Measurements from ENCODE around the gene RAVER1.

RAVER1 gene

GRCh38 chr19:10356431-10356830 is 23.1 kb upstream of the RAVER1 start:
- H3K4me3 ChIP-seq (ENCODE audit: low read length), result no peak overlapping the region
- no peak for DNase-seq (ENCODE audit: low read depth)
- TF ChIP-seq CTCF (conservative IDR thresholded peaks at IDR 0.05; ENCODE audit: low read depth, low read length), result no peak

GRCh38 chr19:10353793-10354391 is 20.6 kb upstream of the RAVER1 start:
- DNase-seq (ENCODE audit: low read depth), result no peak
- H3K4me3 ChIP-seq (ENCODE audit: low read length), result no peak overlapping the region
- TF ChIP-seq CTCF (conservative IDR thresholded peaks at IDR 0.05; ENCODE audit: low read depth, low read length), result no peak

GRCh38 chr19:10352764-10353671 is 19.7 kb upstream of the RAVER1 start:
- no peak overlapping the region for H3K4me3 ChIP-seq (ENCODE audit: low read length)
- DNase-seq (ENCODE audit: low read depth), result no peak
- TF ChIP-seq CTCF (conservative IDR thresholded peaks at IDR 0.05; ENCODE audit: low read depth, low read length), result no peak

GRCh38 chr19:10346509-10346908 is 13.2 kb upstream of the RAVER1 start:
- H3K4me3 ChIP-seq (ENCODE audit: low read length), result no peak overlapping the region
- DNase-seq (ENCODE audit: low read depth), result no peak
- TF ChIP-seq CTCF (conservative IDR thresholded peaks at IDR 0.05; ENCODE audit: low read depth, low read length), result no peak

- no peak overlapping the region for H3K4me3 ChIP-seq (ENCODE audit: low read length)
- no peak for TF ChIP-seq CTCF (conservative IDR thresholded peaks at IDR 0.05; ENCODE audit: low read depth, low read length)
- no peak for DNase-seq (ENCODE audit: low read depth)
Observed at GRCh38 chr19:10344780-10345179, 11.5 kb upstream of the RAVER1 start.

GRCh38 chr19:10343495-10343894 is 10.2 kb upstream of the RAVER1 start:
- no peak for DNase-seq (ENCODE audit: low read depth)
- no peak for TF ChIP-seq CTCF (conservative IDR thresholded peaks at IDR 0.05; ENCODE audit: low read depth, low read length)
- H3K4me3 ChIP-seq (ENCODE audit: low read length), result no peak overlapping the region

- TF ChIP-seq CTCF (conservative IDR thresholded peaks at IDR 0.05; ENCODE audit: low read depth, low read length), result no peak
- no peak for DNase-seq (ENCODE audit: low read depth)
- H3K4me3 ChIP-seq (ENCODE audit: low read length), result no peak overlapping the region
Observed at GRCh38 chr19:10339977-10340376, 6.6 kb upstream of the RAVER1 start.

All from retinal pigment epithelial cell (primary cell).